Choroid plexus epithelial cell (primary cell): ENCODE data around the gene TSNAX.
"Not testable (repeated sequence)": the region's sequence is repeated elsewhere in the genome, so short reads cannot be mapped to it uniquely, and the experiment has no call there.

Experiments used
- DNase-seq: peaks from one replicate; pipeline ENCODE4 v3.0.0-alpha.2; 2010; ENCODE audit warnings: low read depth
- H3K4me3 ChIP-seq: 2 replicates; pipeline ENCODE4 v1.5.1; 2011; ENCODE audit warnings: low read depth, mild to moderate bottlenecking, control low read depth, low read length, moderate library complexity
- CTCF ChIP-seq: conservative IDR thresholded peaks from 2 replicates; pipeline ENCODE4 v1.5.1; 2011; ENCODE audit warnings: low read depth, mild to moderate bottlenecking, control low read depth, inconsistent platforms, low read length, moderate library complexity

The TSNAX gene

DNA sequence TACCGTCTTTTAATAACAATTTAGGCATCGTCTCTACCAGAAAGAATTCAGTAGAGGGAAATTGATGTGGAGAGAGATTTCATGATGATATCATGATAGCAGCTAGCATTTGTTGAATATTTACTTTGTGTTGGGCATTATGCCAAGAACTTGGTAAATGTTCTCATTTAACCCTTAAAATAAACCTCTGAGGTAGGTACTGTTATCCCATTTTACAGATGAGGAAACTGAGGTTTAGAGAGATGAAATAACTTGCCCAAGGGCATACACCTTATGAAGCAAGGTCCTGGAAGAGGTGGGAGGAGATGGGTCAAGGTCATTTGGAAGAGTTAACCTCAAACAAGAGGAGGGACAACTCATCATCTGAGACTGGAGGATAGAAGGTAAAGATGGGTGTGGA lies 34.8 kb downstream of the TSNAX start:
- no peak for TF ChIP-seq CTCF
- no peak overlapping the region for H3K4me3 ChIP-seq
- DNase-seq = no peak

DNA sequence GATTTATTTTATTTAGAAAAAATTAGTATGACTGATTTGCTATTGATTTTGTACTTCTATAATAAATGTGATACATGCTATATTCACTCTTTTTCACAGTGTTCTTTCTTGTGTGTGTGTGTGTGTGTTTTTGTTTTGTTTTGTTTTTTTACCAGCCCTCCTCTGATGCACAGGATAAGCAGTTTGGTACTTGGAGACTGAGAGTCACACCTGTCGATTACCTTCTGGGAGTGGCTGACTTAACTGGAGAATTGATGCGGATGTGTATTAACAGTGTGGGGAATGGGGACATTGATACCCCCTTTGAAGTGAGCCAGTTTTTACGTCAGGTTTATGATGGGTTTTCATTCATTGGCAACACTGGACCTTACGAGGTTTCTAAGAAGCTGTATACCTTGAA lies 35.9 kb downstream of the TSNAX start:
- no peak for TF ChIP-seq CTCF
- no peak for DNase-seq

DNA sequence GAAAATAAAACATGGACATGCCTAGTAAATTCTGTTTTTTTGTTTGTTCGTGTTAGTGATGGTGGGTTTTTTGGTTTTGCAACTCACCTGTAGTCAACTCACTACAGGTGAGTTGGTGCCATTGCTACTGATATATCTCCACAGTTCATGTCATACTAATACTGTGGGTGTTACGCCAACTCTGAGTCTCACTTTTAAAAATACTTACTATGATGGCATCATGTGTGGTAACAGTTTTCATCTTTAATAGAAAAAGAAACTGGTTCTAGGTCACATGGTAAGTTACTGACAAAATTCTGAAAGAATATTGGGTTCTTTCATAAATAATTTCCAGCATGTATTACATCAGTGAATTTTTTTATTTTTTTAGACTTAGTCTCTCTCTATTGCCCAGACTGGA lies 38.0 kb downstream of the TSNAX start:
- TF ChIP-seq CTCF = no peak
- H3K4me3 ChIP-seq = no peak overlapping the region
- DNase-seq = no peak

More for the DNA sequence above, 35.9 kb downstream of the TSNAX start:
- no peak overlapping the region for H3K4me3 ChIP-seq

DNA sequence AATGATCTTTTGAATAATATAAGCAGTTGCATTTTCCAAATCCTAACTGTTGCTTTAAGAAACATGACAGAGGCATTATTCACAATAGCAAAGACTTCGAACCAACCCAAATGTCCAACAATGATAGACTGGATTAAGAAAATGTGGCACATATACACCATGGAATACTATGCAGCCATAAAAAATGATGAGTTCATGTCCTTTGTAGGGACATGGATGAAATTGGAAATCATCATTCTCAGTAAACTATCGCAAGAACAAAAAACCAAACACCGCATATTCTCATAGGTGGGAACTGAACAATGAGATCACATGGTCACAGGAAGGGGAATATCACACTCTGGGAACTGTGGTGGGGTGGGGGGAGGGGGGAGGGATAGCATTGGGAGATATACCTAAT lies 41.8 kb downstream of the TSNAX start:
- DNase-seq, H3K4me3 ChIP-seq: not testable (repeated sequence)

DNA sequence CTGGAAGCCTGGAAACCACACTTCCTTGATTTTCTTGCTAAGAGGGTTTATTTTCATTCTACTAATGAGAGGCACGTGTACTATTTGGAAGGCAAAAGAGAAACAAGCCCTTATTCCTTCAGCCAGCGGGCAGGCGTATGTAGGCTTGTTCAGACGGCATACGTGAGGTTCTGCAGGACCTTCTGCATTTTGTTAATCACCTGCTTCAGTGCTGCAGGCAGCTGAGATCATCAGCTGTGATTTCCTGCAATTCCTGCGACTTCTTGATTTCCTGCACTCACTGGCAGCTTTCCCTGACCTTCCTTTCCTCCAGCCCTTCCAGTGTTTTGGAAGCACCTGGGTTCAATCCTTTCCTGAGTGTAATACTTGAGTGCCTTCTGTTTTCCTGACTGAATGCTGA lies 43.4 kb downstream of the TSNAX start:
- no peak for TF ChIP-seq CTCF
- H3K4me3 ChIP-seq = no peak overlapping the region
- DNase-seq = no peak

- TF ChIP-seq CTCF = no peak
- no peak for DNase-seq
- H3K4me3 ChIP-seq = no peak overlapping the region
Measured at GRCh38 chr1:231575472-231575871, 47.0 kb downstream of the TSNAX start.

DNA sequence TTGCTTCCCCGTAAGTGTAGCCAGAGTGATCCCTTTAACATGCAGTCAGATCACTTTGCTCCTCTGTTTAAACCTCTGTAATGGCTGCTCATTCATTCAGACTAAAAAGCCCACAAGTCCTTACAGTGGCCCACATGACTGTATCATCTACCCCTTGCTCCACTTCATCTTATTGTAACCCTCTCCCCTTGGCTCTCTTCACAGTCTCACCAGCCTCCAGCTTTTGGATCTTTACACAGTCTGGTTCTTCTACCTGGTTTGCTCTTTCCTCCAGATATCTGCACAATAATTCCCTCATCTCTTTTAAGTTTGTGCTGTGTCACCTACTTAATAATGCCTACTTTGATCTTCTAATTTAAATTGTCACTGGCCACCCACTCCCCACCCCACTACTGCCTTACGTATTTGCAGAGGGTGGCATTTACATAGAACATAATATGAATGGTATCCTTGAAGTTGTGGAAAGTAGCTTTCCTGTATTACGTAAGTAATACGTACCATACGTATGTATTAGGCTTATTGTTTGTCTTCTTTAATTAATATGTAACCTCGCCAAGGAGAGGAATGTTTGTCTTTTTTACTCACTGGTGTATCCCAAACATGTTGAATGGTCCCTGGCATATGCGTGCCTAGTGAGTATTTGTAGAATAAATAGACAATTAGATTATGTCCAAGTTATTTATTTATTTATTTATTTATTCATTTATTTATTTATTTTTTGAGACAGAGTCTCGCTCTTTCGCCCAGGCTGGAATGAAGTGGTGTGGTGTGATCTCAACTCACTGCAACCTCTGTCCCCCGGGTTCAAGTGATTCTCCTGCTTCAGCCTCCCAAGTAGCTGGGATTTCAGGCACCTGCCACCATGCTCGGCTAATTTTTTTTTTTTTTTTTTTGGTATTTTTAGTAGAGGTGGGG lies 48.6 kb downstream of the TSNAX start:
- no peak for TF ChIP-seq CTCF
- DNase-seq = no peak
- H3K4me3 ChIP-seq = no peak overlapping the region
